Daoy (cell line): Measurements from ENCODE around the gene GSG1L. TPM values are rescaled to one million over a fixed set of nuclear protein-coding genes. Genes with fewer than 3 reads are reported as not detected.
"Not testable (repeated sequence)": the region's sequence is repeated elsewhere in the genome, so short reads cannot be mapped to it uniquely, and the experiment has no call there.

Experiments
- DNase-seq: peaks from one replicate; pipeline ENCODE4 v3.0.0-alpha.2; 2015; ENCODE audit warnings: low read depth
- total RNA-seq: library from RNA; depleted of rRNA; stranded (reverse); fragments of >200 nt; shearing (Covaris generic); gene quantifications from 2 replicates; pipeline ENCODE4 v1.2.3, GENCODE V29; 2014

The GSG1L gene
- total RNA-seq, 1 experiment from 2014 or later: not detected

- no peak for DNase-seq
These were observed 113.2 kb downstream of the GSG1L start for GRCh38 chr16:27950206-27950887.

- no peak for DNase-seq
These were observed 115.8 kb downstream of the GSG1L start for GRCh38 chr16:27947696-27948095.

- no peak for DNase-seq
These were observed 118.1 kb downstream of the GSG1L start for GRCh38 chr16:27945233-27945973.

DNA sequence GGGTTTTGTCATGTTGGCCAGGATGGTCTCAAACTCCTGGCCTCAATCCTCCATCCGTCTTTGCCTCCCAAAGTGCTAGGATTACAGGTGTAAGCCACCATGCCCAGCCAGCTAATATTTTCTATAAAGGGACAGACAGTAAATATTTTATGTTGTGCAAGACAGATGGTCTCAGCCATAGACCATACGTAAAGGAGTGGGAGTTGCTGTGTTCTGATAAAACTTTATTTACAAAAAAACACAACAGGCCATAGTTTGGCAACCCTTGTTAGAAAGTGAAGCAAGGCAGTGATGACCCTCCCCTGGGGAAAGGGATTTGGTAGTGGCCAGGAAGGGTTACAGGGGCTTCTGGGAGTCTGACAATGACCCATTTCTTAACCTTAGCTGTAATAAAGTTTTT, 119.7 kb downstream of the GSG1L start:
- DNase-seq: no peak

DNA sequence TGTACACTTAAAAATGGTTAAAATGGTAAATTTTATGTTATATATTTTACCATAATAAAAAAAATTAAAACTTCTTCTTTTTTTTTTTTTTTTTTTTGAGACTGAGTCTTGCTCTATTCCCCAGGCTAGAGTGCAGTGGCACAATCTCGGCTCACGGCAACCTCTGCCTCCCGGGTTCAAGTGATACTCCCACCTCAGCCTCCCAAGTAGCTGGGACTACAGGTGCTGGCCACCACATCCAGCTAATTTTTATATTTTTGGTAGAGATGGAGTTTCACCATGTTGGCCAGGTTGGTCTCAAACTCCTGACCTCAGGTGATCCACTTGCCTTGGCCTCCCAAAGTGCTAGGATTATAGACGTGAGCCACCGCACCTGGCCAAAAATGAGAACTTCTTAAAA, 121.4 kb downstream of the GSG1L start:
- not testable (repeated sequence) for DNase-seq

DNA sequence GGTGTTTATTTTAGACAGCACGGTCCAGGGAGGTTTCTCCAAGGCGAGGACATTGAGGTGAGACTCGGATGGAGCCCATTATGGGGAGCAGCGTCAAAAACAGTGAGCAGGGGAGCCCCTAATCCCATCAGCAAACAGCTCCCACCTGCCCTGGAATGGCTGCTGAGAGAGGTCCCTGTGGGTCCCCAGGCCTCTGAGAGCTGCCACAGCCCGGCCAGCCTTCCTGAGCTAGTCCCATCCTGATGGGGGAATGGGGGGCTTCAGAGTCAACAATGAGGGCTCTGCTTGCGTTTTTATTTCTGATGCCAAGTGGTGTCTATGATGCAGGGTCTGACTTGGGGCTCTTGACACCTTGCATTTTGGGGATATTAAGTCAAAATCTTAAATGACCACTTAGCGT, 128.4 kb downstream of the GSG1L start:
- DNase-seq: no peak

DNA sequence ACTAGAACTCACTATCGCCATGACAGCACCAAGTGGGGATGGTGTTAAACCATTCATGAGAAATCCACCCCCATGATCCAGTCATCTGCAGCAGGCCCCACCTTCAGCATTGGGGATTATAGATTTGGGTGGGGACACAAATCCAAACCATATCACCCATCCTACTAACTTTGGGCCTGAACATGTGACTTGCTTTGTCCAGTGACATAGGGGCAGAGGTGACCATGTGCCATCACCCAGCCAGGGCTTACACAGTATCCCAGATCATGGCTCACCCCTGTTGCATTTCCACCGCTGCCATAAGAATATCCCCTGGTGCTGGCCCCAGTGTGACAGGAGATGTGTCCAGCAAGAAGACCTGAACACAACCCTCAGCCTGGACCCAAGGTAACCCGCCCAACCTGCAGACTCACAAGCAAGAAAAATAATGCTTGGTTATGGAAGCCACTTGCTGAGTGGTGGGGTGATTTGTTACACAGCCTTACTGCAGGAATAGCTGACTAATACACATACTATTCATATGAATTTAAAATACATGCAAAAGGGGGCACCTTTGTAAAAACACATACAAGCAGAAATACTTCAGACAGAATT, 130.9 kb downstream of the GSG1L start:
- no peak for DNase-seq

DNA sequence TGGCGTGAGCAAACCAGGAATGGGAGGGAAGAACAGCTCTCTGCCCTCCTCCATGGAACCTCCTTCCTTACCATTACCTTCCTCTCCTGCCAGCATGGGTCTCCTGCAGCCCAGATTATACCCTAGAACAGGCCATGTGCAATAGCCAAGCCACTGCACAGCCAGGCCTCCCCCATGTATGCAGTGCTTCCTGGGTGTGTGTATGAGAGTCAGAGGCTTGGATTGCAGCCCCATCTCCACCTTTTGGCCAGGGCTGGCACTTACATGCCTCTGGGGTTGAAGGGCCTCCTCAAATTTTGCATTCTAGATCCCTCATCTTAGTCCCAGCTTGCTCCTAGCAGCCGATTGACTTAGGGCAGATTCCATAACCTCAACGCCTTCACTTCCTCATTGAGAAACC, 133.7 kb downstream of the GSG1L start:
- no peak for DNase-seq

GRCh38 chr16:27928542-27928941, 135.0 kb downstream of the GSG1L start:
- DNase-seq: no peak

DNA sequence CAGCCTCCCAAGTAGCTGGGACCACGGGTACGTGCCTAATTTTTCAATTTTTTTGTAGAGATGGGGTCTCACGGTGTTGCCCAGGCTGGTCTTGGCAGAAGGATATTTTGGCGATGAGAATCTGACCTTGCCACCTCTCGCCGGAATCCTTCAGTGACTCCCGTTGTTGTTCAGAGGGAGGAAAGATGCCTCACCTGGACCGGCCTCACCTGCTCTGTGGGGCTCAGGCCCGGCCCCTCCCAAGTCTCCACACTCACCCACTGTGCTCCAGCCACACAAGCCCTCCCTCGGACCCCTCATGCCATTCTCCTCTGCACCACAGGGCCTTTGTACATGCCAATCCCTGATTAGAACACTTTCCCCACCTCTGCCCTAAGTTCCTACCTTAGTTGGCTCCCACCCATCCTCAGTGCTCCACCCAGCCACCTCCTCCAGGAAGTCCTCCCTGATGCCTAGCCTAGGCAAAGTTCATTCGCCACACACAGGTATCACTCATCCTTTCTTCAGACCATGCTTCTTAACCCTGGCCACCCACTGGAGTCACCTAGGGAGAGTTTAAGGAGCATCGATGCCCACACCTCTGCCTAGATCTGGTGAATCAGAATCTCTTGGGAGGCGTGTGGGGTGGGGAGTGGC, 136.1 kb downstream of the GSG1L start:
- no peak for DNase-seq

DNA sequence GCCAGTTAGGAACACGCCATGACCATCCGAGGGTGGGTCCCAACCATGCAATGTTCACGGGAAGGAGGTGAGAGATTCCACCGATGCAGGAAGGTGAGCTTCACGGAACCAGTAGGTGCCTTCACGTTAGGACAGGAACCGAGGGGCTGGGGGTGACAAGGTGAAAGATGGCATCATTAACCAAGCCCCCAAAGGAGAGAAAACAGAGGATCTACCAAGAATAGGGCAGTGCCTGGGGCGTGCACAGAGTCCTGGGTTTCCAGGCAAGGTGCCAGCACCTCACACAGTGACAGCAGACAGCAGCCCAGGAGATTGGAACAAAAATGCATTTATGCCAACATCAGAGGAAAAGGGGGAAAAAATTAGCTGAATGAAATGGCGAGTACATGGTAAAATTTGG, 137.9 kb downstream of the GSG1L start:
- DNase-seq: no peak

DNA sequence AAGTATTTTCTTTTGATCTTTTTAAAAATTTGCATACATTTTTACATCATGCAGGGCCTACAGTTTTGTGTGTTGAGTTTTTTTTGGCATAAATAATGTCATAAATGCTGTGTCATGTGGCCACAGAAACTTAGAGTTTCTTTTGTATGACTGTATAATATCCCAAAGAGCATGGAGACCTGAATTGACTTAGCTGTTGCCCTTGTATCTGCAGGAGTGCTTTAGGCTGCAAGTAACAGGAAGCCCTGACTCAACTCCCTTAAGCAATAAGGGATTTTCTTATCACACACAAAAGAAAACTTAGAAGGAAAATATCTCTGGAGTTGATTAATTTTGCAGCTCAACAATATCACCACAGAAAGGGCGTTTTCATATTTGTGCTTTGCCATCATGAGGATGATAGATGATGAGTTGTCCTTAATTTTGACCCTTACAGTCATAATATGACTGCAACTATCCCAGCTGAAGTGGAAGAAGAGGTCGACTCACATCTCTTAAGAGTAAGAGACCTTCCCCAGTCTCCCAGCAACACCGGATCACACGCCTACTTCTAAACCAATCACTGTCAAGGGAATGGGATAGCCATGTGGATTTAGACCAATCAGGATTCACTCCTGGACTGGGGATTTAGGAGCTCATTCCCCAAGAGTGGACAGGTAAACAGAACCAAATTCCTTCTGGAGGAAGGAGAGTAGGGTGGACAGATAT, 138.9 kb downstream of the GSG1L start:
- DNase-seq: no peak

GRCh38 chr16:27923751-27924150, 139.8 kb downstream of the GSG1L start:
- DNase-seq: no peak

GRCh38 chr16:27922433-27922832, 141.1 kb downstream of the GSG1L start:
- no peak for DNase-seq

DNA sequence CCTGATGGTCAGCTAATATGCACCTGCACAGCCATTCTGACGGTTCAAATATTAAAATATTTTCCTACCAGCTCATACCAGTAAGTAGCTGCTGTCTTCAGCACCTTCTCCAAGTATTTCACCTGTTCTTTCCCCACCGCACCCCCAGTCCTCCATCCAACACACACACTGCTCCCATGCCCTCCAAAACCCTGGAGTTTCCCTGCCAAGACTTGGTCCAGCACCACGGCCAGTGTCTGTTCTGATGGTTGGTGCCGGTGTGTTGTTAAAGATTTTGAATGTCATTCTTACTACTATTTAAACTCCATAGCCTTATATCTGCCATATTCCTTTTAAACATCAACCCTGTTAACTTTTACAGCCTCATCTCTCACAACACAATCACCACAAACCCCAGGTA, 142.4 kb downstream of the GSG1L start:
- DNase-seq: no peak

DNA sequence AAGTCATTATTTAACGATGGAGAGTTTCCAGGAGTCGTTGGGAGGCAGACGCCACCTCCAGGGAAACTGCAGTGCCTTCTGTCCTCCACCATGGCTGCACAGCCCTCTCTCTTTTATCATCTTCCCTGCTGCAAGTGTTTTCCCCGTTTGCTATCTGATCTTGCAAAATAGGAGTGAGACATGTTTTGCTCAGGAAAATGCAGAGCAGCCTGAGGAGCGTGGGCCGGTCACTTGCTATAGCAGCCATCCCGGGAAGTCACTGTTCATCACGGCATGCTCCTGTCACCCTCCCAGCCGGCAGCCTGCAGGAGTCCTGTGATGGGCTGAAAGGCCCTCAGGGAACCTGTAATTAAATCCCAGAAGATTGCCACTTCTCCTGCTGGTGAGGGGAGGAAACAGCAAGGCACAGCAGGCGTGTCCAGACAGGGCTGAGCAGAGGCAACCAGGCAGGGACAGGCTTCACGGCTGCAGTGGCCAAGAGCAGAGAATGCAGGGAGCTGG, 143.1 kb downstream of the GSG1L start:
- DNase-seq: peak; percentile 25

- peak; percentile 29 for DNase-seq
These were observed 144.8 kb downstream of the GSG1L start for GRCh38 chr16:27918755-27919154.

- no peak for DNase-seq
These were observed 145.6 kb downstream of the GSG1L start for GRCh38 chr16:27917949-27918348.

DNA sequence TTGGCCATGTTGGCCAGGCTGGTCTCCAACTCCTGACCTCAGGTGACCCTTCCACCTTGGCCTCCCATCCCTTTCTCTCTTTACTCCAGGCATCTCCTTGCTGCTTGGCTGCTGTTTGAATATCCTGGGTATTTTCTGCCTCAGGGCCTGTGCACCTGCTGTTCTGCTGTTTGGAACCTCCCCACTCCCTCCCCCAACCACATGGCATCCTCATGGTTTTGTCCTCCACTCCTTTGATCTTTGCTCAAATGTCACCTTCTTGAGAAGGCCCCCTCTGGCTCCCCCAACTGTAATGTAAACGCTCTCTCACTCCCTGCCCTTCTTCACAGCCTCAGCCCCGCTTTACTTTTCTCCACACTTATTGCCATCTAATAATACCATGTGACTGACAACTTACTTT, 152.0 kb downstream of the GSG1L start:
- no peak for DNase-seq

DNA sequence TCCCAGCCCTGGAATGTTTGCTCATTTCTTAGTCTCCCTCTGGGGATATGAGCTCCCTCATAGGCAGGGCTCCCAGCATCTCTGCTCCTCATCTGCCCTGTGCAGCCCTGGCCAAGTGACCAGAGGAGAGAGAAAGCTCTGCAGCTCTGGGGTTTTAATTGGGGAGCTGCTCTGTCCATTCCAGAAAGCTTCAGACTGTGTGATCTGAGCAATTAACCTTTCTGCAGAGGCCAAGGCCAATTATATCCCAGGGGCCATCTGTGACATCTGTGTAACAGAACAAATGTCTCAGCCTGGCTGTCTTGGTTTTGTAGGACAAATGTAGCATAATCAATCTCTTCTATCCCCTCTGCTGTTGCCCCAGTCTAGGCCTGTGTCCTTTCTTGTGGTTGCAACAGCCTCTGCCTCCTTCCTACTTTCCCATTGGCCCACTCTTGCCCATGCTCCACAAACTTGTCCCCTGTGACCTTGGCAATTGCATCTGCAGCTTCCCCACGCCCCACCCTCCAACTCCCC, 156.0 kb downstream of the GSG1L start:
- no peak for DNase-seq

- no peak for DNase-seq
These were observed 156.6 kb downstream of the GSG1L start for GRCh38 chr16:27906883-27907282.
